Large intestine (tissue), 3 donors: ENCODE measurements around the gene NFKBIA. TPM values are rescaled to one million over a fixed set of nuclear protein-coding genes. Genes with fewer than 3 reads are reported as not detected.

ENCODE experiments used
- DNase-seq, 2 donors: peaks; one replicate each; pipeline versions ENCODE4 v3.0.0 to v3.0.0-alpha.2; 2013
- H3K27ac ChIP-seq: one replicate; pipeline ENCODE4 v1.5.1; 2013; ENCODE audit warnings: low read length
- H3K27me3 ChIP-seq: 2 replicates; pipeline ENCODE4 v1.6.1; 2013; ENCODE audit warnings: low read length; ENCODE audit not compliant: control insufficient read depth, insufficient read depth
- H3K36me3 ChIP-seq: 2 replicates; pipeline ENCODE4 v1.6.1; 2013; ENCODE audit warnings: low read length; ENCODE audit not compliant: control insufficient read depth, insufficient read depth
- H3K4me1 ChIP-seq: one replicate; pipeline ENCODE4 v1.6.1; 2013; ENCODE audit warnings: low read length; ENCODE audit not compliant: control insufficient read depth, insufficient read depth
- H3K4me3 ChIP-seq: one replicate; pipeline ENCODE4 v1.5.1; 2013; ENCODE audit warnings: low read length
- H3K9me3 ChIP-seq: one replicate; pipeline ENCODE4 v1.6.1; 2013; ENCODE audit warnings: mild to moderate bottlenecking, low read depth, low read length, moderate library complexity; ENCODE audit not compliant: control insufficient read depth
- WGBS: methylation state at CpG from one replicate; pipeline ENCODE4 v1.1.5; 2013; ENCODE audit warnings: low lambda C conversion rate; ENCODE audit not compliant: insufficient coverage; 5-methylcytosine and 5-hydroxymethylcytosine counted together
- polyA plus RNA-seq: library from polyadenylated mRNA; unstranded; fragments of 120-200 nt; gene quantifications from one replicate; pipeline ENCODE4 v1.2.1, GENCODE V29; 2013

NFKBIA gene
- polyA plus RNA-seq, 1 donor = 118 TPM

DNA sequence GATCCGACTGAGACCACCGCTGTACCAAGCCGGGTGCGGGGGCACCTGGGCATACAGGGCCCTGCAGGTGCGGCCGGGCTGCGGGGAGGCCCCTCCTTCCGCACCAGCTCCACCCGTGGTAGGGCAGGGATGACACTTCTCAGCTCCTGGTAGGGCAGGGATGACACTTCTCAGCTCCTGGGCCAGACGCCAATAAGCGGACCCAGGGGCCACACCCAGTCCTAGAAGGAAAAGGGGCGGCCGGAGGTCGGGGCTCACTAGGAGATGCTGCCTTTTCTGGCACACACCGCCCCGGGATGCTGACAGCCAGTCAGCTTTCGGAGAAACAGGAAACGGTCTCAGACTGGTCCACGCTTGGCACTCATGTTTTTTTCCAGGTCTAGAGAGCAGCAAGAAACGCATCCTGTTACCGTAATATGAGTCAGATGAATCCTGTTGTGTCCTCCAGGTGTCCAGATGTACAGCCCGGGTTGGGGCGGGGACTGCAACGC lies 34.8 kb downstream of the NFKBIA start:
- Histone ChIP-seq H3K27me3 (no peaks in the 10 kb centered on the region), H3K27ac (no peak overlapping the region), H3K36me3 (no peaks in the 10 kb centered on the region), H3K9me3 (peaks cover 8% of the 10 kb centered on the region), H3K4me3 (no peak overlapping the region), H3K4me1 (peaks cover 37% of the 10 kb centered on the region)
- WGBS = no CpG with 5 or more reads among the region's 24 CpGs
- no peak for DNase-seq

DNA sequence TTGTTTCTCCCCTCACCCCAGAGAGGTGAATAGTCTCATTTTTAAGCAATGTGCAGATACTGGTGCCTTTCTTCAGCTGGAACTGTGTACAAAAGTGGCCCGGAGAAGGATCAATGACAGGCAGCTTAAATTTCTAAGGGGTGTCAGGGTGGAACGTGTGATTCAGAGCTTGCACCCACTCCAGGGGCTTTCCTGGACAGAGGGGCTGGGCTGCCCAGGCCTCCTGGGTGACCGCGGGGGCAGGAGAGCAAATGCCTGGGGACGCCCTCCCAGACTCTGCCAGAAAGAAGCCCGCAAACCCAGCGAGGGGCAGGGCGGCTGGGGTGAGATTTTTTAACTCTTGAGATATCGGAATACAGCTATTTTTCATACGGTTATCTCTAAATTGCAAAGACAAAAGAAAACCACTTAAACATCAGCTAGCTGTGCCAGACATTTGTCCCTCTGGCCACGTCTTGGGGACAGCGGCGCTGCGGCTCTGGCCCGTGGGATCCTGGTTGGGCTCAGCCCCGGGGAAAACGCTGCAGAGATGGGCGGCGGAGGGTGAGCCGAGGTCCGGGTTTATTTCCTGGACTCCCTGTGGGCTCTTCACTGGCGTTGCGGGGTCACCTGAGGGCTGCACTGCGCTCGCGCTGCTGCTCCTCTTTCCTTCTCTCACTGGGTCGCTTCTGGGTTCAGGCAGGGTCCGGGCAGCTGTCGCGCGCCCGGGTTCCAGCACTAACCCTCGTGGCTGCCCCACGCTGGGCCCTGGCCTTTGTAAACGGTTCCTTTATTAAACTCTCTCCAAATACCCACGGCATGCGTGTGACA lies 35.8 kb downstream of the NFKBIA start:
- WGBS = 80% methylated on average over 1 of the region's 37 CpGs

DNA sequence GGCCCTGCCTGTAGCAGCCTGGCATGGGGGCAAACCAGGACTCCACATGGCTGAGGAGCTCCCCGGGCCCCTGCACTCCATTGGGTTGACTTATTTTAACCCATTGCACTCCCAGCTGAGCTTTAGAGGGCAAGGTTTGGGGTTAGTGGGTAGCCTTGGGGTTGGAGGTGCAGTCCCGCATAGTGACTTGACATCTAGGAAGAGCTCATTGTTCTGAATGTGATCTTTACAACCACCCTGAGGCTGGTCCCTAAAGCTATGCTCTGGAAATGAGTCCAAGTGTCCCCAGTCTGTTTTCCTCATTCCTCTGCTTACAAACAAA lies 36.4 kb downstream of the NFKBIA start:
- Histone ChIP-seq H3K36me3 (no peaks in the 10 kb centered on the region), H3K9me3 (peaks cover 8% of the 10 kb centered on the region), H3K4me1 (peaks cover 35% of the 10 kb centered on the region), H3K27me3 (no peaks in the 10 kb centered on the region), H3K4me3 (no peak overlapping the region), H3K27ac (no peak overlapping the region)
- no CpG with 5 or more reads among the region's 2 CpGs for WGBS
- DNase-seq = no peak

More for the DNA sequence above, 35.8 kb downstream of the NFKBIA start:
- Histone ChIP-seq H3K27ac (no peak overlapping the region), H3K4me1 (peaks cover 35% of the 10 kb centered on the region), H3K4me3 (no peak overlapping the region), H3K36me3 (no peaks in the 10 kb centered on the region), H3K9me3 (peaks cover 8% of the 10 kb centered on the region), H3K27me3 (no peaks in the 10 kb centered on the region)
- no peak for DNase-seq

DNA sequence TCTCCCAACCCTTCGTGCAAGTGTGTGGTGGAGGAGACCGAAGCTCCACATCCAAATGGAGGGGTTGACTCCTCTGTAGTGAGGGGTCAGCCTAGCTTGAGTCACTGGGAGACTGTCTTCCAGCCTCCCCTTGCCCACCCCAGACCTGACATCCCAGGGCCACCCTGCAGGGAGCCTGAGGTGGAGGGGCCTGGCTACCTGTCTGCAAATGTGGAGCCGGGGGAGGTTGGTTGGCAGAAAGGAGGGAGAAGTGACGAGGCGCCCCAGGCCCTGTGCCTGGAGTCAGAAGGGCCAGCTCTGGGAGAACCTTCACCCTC lies 37.5 kb downstream of the NFKBIA start:
- H3K36me3 ChIP-seq = no peaks in the 10 kb centered on the region
- DNase-seq = peak in 1 of 2 donors; percentile 39
- no peaks in the 10 kb centered on the region for H3K27me3 ChIP-seq
- no peak overlapping the region for H3K4me3 ChIP-seq
- H3K9me3 ChIP-seq = peaks cover 8% of the 10 kb centered on the region
- H3K4me1 ChIP-seq = peaks cover 35% of the 10 kb centered on the region
- no CpG with 5 or more reads among the region's 5 CpGs for WGBS
- peak overlapping the region; percentile 88 for H3K27ac ChIP-seq

DNA sequence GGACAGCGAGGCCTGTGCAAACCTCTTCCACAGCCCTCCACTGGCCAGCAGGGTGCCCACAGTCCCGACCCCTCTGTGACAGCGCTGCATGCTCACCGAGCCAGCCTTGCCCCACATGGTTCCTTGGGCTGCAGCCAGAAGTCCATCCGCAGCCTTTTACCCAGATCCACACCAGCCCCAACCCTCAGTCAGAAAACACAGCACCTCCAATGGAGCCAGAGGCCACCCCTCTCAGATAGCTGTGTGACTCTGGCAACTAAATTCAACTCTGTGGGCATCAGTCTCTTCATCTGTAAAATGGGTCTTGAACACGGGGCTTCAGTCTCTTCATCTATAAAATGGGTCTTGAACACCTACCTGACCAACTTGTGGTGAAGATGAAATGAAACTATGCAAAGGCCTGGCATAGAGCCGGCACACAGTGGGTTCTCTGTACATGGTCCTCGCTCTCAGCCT lies 38.0 kb downstream of the NFKBIA start:
- WGBS = no CpG with 5 or more reads among the region's 8 CpGs
- Histone ChIP-seq H3K27me3 (no peaks in the 10 kb centered on the region), H3K9me3 (peaks cover 8% of the 10 kb centered on the region), H3K27ac (peak overlapping the region; percentile 88), H3K4me1 (peaks cover 35% of the 10 kb centered on the region), H3K36me3 (no peaks in the 10 kb centered on the region), H3K4me3 (no peak overlapping the region)
- no peak for DNase-seq

DNA sequence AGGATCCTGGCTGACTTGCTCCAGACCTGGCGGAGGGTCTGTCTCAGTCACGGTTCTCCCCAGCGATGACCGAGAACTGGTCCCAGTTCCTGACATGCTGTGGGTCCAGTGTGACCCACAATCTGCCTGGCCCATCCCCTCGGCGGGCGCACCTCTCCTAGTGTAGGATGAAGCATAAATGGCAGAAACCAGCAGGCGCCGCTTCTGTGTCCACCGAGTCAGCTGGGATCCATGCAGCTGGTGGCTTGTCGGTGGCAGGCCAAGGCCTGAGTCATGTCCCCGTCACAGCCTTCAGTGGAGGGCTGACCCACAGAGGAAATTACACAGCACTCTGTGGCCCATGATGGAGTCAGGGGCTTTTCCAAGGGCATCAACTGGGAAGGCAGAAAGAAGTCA lies 38.5 kb downstream of the NFKBIA start:
- no peak for DNase-seq
- WGBS = no CpG with 5 or more reads among the region's 12 CpGs
- Histone ChIP-seq H3K27me3 (no peaks in the 10 kb centered on the region), H3K9me3 (peaks cover 3% of the 10 kb centered on the region), H3K27ac (peak overlapping the region; percentile 88), H3K36me3 (no peaks in the 10 kb centered on the region), H3K4me3 (no peak overlapping the region), H3K4me1 (peaks cover 35% of the 10 kb centered on the region)

DNA sequence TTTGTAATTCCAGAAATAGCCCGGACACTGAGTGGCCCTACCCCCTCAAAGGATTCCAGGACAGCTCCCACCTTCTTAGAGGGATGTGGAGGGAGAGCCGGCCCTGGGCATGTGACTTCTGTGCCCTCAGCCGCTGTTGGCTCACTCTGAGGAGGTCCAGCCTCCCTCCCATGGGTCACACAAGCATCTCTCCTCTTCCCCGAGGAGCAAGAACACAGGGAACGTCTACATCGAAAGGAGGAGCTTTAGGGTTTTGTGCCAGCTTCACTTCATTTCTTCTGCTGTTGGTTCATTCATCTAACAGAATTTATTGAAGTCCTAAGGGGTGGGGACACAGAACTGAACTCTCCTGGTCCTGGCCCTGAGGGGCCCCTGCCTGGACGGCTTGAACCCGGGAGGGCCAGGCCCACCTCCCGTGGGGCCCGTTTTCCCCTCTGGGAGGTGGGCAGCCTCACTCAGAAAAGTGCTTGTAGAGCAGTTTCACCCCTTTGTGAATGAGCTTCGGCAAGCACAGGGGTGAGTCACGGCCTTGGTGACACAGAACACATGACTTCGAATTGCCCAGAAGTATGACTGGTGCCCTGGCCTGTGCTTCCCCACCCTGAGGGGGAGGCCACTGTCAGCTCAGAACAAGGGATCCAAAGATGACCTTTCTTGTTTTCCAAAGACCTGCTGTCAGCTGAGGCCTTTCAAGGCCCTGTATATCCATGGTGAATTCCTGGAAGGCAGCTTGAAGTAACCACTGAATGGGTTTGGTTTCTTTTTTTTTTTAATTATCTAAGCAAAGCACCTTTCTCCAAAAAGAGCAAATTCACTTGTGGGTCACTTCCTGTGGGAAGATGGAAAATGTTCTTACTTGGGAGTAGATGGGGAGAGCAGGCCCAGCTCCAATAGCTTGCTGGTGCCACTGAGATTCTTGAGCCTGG lies 39.2 kb downstream of the NFKBIA start:
- DNase-seq = peak; percentile 96 to 98
- peak overlapping the region; percentile 88 for H3K27ac ChIP-seq
- no CpG with 5 or more reads among the region's 13 CpGs for WGBS

DNA sequence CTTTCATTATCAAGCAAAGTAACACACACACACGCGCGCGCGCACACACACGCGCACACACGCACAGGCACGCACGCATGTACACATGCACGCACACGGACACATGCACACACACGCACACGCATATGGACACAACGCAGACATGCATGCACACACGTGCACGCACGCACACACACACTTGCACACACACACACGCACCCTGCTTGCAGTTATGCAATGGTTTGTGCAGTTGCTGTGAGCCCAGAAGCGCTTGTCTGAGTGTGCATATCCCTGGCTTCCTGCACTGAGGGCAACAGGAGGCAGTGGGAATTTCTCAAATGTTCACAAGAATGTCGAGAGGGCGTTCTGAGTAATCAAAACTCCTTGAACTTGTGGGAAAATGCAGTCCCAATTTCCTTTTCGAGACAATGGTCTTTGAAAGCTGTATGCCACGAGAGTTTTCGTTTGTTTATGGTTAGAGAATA lies 41.6 kb downstream of the NFKBIA start:
- Histone ChIP-seq H3K4me1 (peaks cover 34% of the 10 kb centered on the region), H3K27me3 (no peaks in the 10 kb centered on the region), H3K36me3 (no peaks in the 10 kb centered on the region), H3K4me3 (no peak overlapping the region), H3K27ac (no peak overlapping the region), H3K9me3 (no peaks in the 10 kb centered on the region)
- DNase-seq = no peak
- WGBS = 73% methylated on average over 2 of the region's 25 CpGs

More for the DNA sequence above, 39.2 kb downstream of the NFKBIA start:
- Histone ChIP-seq H3K4me1 (peaks cover 35% of the 10 kb centered on the region), H3K27me3 (no peaks in the 10 kb centered on the region), H3K4me3 (no peak overlapping the region), H3K9me3 (no peaks in the 10 kb centered on the region), H3K36me3 (no peaks in the 10 kb centered on the region)

DNA sequence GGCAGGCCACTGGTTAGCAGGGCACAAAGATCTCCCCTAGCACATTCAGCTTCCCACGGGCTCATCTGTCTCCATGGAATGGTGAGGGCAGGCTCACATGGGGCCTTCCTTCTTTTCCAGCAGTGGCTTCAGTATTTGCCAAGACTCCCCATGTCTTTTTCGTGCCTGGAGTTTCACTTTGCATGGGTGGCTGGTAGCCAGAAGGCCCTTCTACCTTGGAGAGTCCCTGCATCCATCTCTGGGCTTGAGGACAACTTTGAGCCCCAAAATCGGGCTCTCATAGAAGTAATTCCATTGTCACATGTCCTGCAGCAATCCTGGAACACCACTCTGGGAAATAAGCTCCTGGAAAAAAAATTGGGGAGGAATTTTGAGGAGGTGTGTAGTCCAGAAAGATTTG lies 42.1 kb downstream of the NFKBIA start:
- no peaks in the 10 kb centered on the region for H3K9me3 ChIP-seq
- H3K27me3 ChIP-seq = no peaks in the 10 kb centered on the region
- H3K27ac ChIP-seq = no peak overlapping the region
- no peaks in the 10 kb centered on the region for H3K36me3 ChIP-seq
- H3K4me3 ChIP-seq = no peak overlapping the region
- no peak for DNase-seq
- H3K4me1 ChIP-seq = peaks cover 29% of the 10 kb centered on the region
- WGBS = no CpG with 5 or more reads among the region's 3 CpGs

DNA sequence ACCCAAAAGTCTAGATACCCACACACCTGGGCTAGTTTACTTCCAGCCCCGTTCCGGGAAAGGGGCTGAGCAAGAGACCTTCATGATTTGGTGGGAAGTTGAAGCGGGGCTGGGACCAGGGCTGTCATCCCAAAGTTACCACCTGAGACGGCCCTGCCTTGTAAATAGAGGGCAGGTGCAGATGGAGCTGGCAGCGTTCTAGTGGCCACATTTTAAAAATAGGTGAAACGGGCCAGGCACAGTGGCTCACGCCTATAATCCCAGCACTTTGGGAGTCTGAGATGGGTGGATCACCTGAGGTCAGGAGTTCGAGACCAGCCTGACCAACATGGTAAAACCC lies 43.4 kb downstream of the NFKBIA start:
- DNase-seq = no peak
- Histone ChIP-seq H3K4me3 (no peak overlapping the region), H3K27ac (no peak overlapping the region), H3K4me1 (peaks cover 24% of the 10 kb centered on the region), H3K36me3 (no peaks in the 10 kb centered on the region), H3K27me3 (no peaks in the 10 kb centered on the region), H3K9me3 (no peaks in the 10 kb centered on the region)
- no CpG with 5 or more reads among the region's 8 CpGs for WGBS
